Activated CD8-positive, alpha-beta T cell treated with anti-CD3 and anti-CD28 coated beads, Interleukin-2, amount 10 ng/mL, durations not matched to agents 7 days and 5 days (primary cell): ENCODE data around the gene GOSR2. TPM values are rescaled to one million over a fixed set of nuclear protein-coding genes. Genes with fewer than 3 reads are reported as not detected.

ENCODE experiments used
- ATAC-seq: fragments of 150-1000 bp; cut with Tn5 transposase; one replicate; pipeline ENCODE4 v1.10.0; 2021; ENCODE audit warnings: moderate library complexity
- CTCF ChIA-PET: fragments of 350-600 bp; sonication (Branson Sonifier 250); formaldehyde crosslinking; loops from one replicate; lab custom pipeline; 2021; ENCODE audit warnings: antibody characterized with exemption; lab: Charles Lee
- POLR2A ChIA-PET: fragments of 350-600 bp; sonication (Branson Sonifier 250); formaldehyde crosslinking; loops from one replicate; lab custom pipeline; 2021; ENCODE audit warnings: antibody characterized with exemption; lab: Charles Lee
- DNase-seq: peaks from one replicate; pipeline ENCODE4 v3.0.0-alpha.2; 2020
- H3K27ac Mint-ChIP-seq: one replicate; pipeline ENCODE4 v1.8.0; 2021; ENCODE audit warnings: mild to moderate bottlenecking, mixed read lengths
- H3K27me3 Mint-ChIP-seq: one replicate; pipeline ENCODE4 v1.8.0; 2021; ENCODE audit warnings: low read depth, mixed read lengths
- H3K36me3 Mint-ChIP-seq: one replicate; pipeline ENCODE4 v1.8.0; 2021; ENCODE audit warnings: low read depth, mixed read lengths
- H3K4me1 Mint-ChIP-seq: one replicate; pipeline ENCODE4 v1.8.0; 2021; ENCODE audit warnings: low read depth, mixed read lengths
- H3K4me3 Mint-ChIP-seq: one replicate; pipeline ENCODE4 v1.8.0; 2021; ENCODE audit warnings: mild to moderate bottlenecking, mixed read lengths
- H3K9me3 Mint-ChIP-seq: one replicate; pipeline ENCODE4 v1.8.0; 2022; ENCODE audit warnings: mixed read lengths; ENCODE audit not compliant: insufficient read depth
- total RNA-seq, 2 experiments: library from RNA; stranded (reverse); gene quantifications; one replicate each; pipeline ENCODE4 v1.2.3, GENCODE V29; 2021

The GOSR2 gene
- total RNA-seq, 2 experiments from 2014 or later, result 50.6 to 51.5 TPM

DNA sequence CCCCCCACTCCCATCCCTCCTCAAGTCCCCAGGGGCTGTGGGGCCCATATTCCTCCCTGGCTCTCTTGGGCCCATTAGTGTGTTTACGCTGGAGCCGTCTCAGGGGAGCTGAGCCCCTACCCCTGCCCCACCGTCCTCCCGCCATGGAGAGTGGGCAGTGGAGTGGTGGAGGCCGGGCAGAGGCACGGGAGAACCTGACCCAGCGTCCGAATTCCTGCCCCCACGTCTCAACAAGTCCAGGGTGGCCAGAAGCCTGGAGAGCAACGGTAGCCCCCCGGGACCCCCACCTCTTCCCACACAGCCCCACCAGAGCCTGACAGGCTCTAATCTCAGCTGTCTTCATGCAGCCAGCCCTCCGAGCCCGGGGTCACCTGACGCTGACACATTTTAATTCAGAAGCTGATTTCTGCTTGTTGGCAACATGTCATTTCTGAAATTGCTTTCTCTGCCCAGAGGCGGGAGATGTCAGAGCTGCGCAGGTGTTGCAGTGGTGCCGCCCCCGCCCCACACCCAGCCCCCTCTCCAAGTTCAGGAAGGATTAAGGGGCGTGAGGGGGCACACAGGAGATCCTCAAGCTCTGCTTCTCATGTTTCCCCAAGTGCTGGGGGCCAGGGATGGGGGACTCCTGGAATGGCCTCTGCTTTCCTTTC lies 39.0 kb upstream of the GOSR2 start:
- POLR2A ChIA-PET, result no interaction called here
- Mint-ChIP-seq H3K27me3 (peaks cover 4% of the 10 kb centered on the region), H3K9me3 (no peaks in the 10 kb centered on the region), H3K36me3 (no peaks in the 10 kb centered on the region), H3K4me1 (no peaks in the 10 kb centered on the region), H3K27ac (no peak overlapping the region), H3K4me3 (no peak overlapping the region)
- ATAC-seq (no peak), DNase-seq (no peak)
- CTCF ChIA-PET, result no interaction called here

GRCh38 chr17:46884552-46884951 lies 38.4 kb upstream of the GOSR2 start:
- H3K27me3 Mint-ChIP-seq, result peaks cover 4% of the 10 kb centered on the region
- ChIA-PET POLR2A (no interaction called here), CTCF (no interaction called here)
- no peaks in the 10 kb centered on the region for H3K4me1 Mint-ChIP-seq
- no peak overlapping the region for H3K27ac Mint-ChIP-seq
- H3K4me3 Mint-ChIP-seq, result no peak overlapping the region
- ATAC-seq (no peak), DNase-seq (no peak)
- no peaks in the 10 kb centered on the region for H3K36me3 Mint-ChIP-seq
- no peaks in the 10 kb centered on the region for H3K9me3 Mint-ChIP-seq

DNA sequence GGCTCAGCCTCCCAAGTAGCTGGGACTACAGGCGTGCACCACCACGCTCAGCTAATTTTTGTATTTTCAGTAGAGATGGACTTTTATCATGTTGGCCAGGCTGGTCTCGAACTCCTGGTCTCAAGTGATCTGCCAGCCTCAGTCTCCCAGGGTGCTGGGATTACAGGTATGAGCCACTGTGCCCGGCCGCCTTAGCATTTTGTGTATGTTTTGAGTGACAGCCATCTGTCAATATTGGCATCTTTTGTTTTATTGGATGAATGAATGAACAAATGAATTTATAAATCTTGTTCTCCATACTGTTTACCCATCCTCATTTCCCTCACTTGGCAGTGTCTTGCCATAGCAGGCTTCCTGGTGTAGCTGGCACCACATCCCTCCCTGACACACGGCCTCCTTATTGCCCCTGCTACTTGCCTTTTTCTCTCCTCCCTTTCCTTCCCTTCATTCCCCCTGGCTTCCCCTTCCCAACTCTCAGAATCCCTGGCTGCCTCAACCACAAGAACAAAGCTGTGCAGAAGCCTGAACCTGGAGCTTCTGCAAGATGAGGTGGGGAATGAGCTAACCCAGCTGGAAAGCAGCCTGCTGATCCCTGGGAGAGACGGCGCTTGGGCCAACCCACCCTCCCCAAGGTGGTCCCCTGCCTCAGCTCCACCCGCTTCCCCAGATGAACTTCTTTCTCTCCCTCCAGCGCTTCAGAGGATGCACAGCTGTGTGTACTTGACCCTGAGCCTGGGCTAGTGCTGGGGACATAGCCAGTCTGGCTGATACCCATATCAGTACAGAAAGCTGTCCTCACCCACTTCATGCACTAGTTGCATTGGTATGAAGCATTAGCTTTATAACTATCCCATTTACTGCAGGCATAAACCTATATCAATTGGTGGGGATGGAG lies 37.3 kb upstream of the GOSR2 start:
- H3K4me3 Mint-ChIP-seq, result no peak overlapping the region
- CTCF ChIA-PET, result interaction anchor here (1.7 kb wide), 1 partner anchor 43 kb away, joined by 8 read pairs; no protein-coding TSS in a partner anchor
- no peak overlapping the region for H3K27ac Mint-ChIP-seq
- no peaks in the 10 kb centered on the region for H3K4me1 Mint-ChIP-seq
- H3K27me3 Mint-ChIP-seq, result peaks cover 4% of the 10 kb centered on the region
- no peaks in the 10 kb centered on the region for H3K9me3 Mint-ChIP-seq
- DNase-seq (no peak), ATAC-seq (no peak)
- POLR2A ChIA-PET, result no interaction called here
- H3K36me3 Mint-ChIP-seq, result no peaks in the 10 kb centered on the region

DNA sequence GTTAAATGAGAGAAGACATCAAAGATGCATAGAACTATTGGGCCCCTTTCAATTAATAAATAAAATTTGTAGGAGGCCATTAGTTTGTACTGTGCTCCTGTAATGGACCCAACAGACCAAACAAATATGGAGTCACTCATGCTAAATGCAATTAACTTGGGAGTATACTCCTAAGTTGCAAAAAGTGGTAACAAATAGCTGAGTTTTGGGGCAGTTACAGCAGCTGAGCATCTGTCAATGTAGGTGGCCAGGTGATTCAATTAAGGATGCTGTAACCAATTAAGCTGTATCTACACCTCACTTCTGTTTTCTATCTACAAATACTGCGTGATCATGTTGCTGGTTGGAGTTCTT lies 36.7 kb upstream of the GOSR2 start:
- ChIA-PET POLR2A (no interaction called here), CTCF (interaction anchor here (1.7 kb wide), 1 partner anchor 44 kb away, joined by 8 read pairs; no protein-coding TSS in a partner anchor)
- H3K27me3 Mint-ChIP-seq, result peaks cover 4% of the 10 kb centered on the region

GRCh38 chr17:46887717-46888116 lies 35.2 kb upstream of the GOSR2 start:
- no peak overlapping the region for H3K27ac Mint-ChIP-seq
- CTCF ChIA-PET, result interaction anchor here (1.4 kb wide), 1 partner anchor 46 kb away, joined by 3 read pairs; no protein-coding TSS in a partner anchor
- POLR2A ChIA-PET, result no interaction called here
- no peaks in the 10 kb centered on the region for H3K4me1 Mint-ChIP-seq
- DNase-seq, result no peak
- no peak for ATAC-seq
- H3K4me3 Mint-ChIP-seq, result no peak overlapping the region
- H3K9me3 Mint-ChIP-seq, result no peaks in the 10 kb centered on the region
- H3K36me3 Mint-ChIP-seq, result no peaks in the 10 kb centered on the region
- peaks cover 11% of the 10 kb centered on the region for H3K27me3 Mint-ChIP-seq

More for the DNA sequence above, 36.7 kb upstream of the GOSR2 start:
- Mint-ChIP-seq H3K4me3 (no peak overlapping the region), H3K4me1 (no peaks in the 10 kb centered on the region), H3K36me3 (no peaks in the 10 kb centered on the region), H3K9me3 (no peaks in the 10 kb centered on the region), H3K27ac (no peak overlapping the region)
- ATAC-seq, result no peak
- no peak for DNase-seq

- no peaks in the 10 kb centered on the region for H3K36me3 Mint-ChIP-seq
- H3K27me3 Mint-ChIP-seq, result peaks cover 11% of the 10 kb centered on the region
- no peaks in the 10 kb centered on the region for H3K9me3 Mint-ChIP-seq
- DNase-seq (no peak), ATAC-seq (no peak)
- no peaks in the 10 kb centered on the region for H3K4me1 Mint-ChIP-seq
- no peak overlapping the region for H3K4me3 Mint-ChIP-seq
- H3K27ac Mint-ChIP-seq, result no peak overlapping the region
- ChIA-PET POLR2A (no interaction called here), CTCF (interaction anchor here (1.1 to 1.4 kb wide), 2 partner anchors 47 to 52 kb away, joined by 3 read pairs; no protein-coding TSS in a partner anchor)
Observed at GRCh38 chr17:46888727-46889126, 34.2 kb upstream of the GOSR2 start.

- no peaks in the 10 kb centered on the region for H3K36me3 Mint-ChIP-seq
- POLR2A ChIA-PET, result no interaction called here
- no peaks in the 10 kb centered on the region for H3K9me3 Mint-ChIP-seq
- H3K4me1 Mint-ChIP-seq, result no peaks in the 10 kb centered on the region
- H3K4me3 Mint-ChIP-seq, result no peak overlapping the region
- H3K27me3 Mint-ChIP-seq, result peaks cover 11% of the 10 kb centered on the region
- DNase-seq, result no peak
- CTCF ChIA-PET, result no interaction called here
- no peak overlapping the region for H3K27ac Mint-ChIP-seq
- ATAC-seq, result no peak
Observed at GRCh38 chr17:46889519-46889918, 33.4 kb upstream of the GOSR2 start.

- Mint-ChIP-seq H3K36me3 (no peaks in the 10 kb centered on the region), H3K27me3 (peaks cover 11% of the 10 kb centered on the region), H3K4me3 (no peak overlapping the region), H3K9me3 (no peaks in the 10 kb centered on the region), H3K4me1 (no peaks in the 10 kb centered on the region), H3K27ac (no peak overlapping the region)
- DNase-seq (no peak), ATAC-seq (no peak)
- ChIA-PET POLR2A (no interaction called here), CTCF (no interaction called here)
Observed at GRCh38 chr17:46889992-46890564, 32.9 kb upstream of the GOSR2 start.

GRCh38 chr17:46890638-46891037 lies 32.3 kb upstream of the GOSR2 start:
- ChIA-PET POLR2A (no interaction called here), CTCF (no interaction called here)
- Mint-ChIP-seq H3K9me3 (no peaks in the 10 kb centered on the region), H3K4me1 (no peaks in the 10 kb centered on the region), H3K27ac (no peak overlapping the region), H3K27me3 (peaks cover 11% of the 10 kb centered on the region), H3K36me3 (no peaks in the 10 kb centered on the region), H3K4me3 (no peak overlapping the region)
- ATAC-seq (no peak), DNase-seq (no peak)

GRCh38 chr17:46892192-46892703 lies 30.7 kb upstream of the GOSR2 start:
- ATAC-seq (no peak), DNase-seq (no peak)
- ChIA-PET POLR2A (no interaction called here), CTCF (no interaction called here)
- Mint-ChIP-seq H3K36me3 (no peaks in the 10 kb centered on the region), H3K27ac (no peak overlapping the region), H3K4me1 (no peaks in the 10 kb centered on the region), H3K9me3 (no peaks in the 10 kb centered on the region), H3K4me3 (no peak overlapping the region), H3K27me3 (peaks cover 6% of the 10 kb centered on the region)

GRCh38 chr17:46894024-46894423 lies 28.9 kb upstream of the GOSR2 start:
- POLR2A ChIA-PET, result no interaction called here
- no peaks in the 10 kb centered on the region for H3K4me1 Mint-ChIP-seq
- H3K27ac Mint-ChIP-seq, result no peak overlapping the region
- H3K4me3 Mint-ChIP-seq, result no peak overlapping the region
- H3K36me3 Mint-ChIP-seq, result no peaks in the 10 kb centered on the region
- no peak for DNase-seq
- H3K27me3 Mint-ChIP-seq, result peaks cover 6% of the 10 kb centered on the region
- CTCF ChIA-PET, result no interaction called here
- ATAC-seq, result no peak
- H3K9me3 Mint-ChIP-seq, result no peaks in the 10 kb centered on the region
